Measurements from ENCODE around the gene LRCH4.
A peak's percentile ranks its signal among the peaks of the same experiment; 100 is the strongest.
"Not testable (repeated sequence)": the region's sequence is repeated elsewhere in the genome, so short reads cannot be mapped to it uniquely, and the experiment has no call there.

LRCH4 gene

DNA sequence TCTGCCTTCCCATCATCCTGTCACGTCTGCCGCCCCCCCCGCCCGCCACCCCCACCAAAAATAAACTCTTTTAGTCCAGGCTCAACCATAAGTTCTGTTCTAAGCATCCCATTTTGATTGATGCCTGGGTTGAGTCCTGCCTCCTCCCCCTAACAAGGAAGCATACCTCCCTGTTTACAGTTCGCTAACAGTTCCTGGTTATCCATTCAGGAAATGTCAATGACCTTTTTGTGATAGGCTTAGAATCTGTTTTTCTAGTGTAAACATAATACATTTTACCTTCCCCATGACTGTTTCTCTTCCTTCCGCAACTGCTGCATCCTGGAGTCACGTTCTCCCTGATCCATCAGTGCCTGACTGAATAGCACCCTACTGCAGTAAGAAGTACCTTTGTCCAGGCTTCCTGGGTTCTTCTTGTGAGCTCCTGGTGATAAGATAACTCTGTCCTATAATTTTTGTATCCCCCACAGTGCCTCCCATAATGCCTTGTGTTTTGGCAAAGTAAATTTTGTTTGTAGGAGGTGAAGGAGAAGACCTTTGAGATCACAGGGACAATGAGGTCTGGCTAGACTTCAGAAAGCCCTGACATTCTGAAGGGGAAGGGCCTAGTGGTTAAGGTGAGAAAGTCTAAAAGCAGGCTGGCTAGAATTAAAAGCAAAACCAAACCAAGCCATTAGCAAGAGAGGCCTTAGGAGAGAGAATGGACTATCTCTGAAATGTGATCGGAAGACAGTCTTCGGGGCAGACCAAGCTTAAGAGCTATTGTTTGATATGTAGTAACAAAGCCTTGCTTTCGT is 39.6 kb downstream of the LRCH4 start:
- DNase-seq (ENCODE audit: low read depth in 1 of 2, low spot score in 1 of 2), result no peak

DNA sequence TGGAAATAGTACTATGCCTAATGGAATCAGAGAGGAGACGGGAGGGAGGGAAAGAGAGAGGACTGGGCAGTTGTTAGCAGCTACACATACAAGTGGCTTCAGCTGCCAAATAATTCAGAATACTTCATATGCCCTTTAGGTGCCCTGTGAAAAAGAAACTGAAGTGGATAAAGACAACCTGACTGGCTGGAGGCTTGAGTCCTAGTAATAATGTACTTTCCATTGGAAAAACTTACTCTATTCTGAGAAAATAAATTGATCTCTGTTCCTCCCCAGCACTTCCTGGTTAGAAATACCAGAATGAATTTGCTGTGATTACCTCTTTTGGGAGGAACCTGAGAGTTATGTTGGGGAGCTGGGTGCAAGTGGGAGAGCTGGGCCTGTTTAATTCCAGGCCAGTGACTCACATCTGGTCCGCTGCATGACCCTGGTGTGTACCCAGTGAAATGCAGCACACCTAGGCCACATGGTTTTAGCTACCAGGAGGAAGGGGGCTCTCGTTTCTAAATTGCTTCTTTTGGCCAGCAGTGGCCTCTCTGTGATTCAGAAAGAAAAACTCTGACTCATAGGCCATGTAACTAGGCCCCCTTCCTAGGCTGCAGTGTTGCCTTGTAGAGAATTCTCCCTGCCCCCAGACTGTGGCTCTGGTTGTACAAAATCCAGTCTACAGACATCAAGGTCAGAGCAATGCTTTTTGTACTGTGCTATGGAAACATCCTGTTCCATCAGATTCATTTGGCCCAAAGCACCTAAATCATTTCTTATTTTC is 40.4 kb downstream of the LRCH4 start:
- no peak for DNase-seq (ENCODE audit: low read depth in 1 of 2, low spot score in 1 of 2)

DNA sequence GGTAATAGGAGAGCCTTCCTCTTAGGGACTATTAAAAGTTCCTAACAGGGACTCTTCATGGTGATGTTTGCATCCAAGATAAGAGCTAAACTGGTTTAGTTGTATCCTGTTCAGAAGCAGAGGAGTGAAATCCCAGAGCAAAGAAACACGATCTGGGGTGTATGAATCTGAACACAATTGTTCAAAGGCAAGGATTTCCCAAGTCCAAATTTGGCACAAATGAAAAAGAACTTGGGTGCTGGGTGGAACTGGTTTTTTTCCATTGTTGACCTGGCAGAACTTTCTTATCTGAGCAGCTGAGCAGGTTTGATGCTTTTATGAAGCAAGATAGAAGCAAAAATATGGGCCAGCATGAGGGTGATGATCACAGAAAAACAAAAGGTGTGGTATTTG is 41.0 kb downstream of the LRCH4 start:
- no peak for DNase-seq (ENCODE audit: low read depth in 1 of 2, low spot score in 1 of 2)

DNA sequence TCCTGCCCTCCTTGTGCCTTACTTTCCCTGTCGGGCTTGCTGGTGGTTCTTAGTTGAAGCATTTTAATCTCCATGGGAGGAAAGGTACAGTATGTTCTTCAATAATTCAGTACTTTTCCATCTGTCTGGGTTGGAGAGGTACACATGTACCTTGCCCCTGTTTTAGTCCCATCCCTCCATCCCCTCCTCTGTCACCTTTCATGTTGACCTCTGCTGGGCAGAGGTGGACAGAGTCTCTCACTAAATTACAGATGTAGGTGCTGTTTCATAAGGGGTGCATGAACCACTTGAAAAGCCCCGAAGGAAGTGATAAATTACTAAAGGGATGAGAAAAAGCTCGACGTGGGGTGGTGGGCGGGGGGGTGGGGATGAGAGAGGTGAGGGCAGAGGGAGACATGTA is 41.5 kb downstream of the LRCH4 start:
- DNase-seq (ENCODE audit: low read depth in 1 of 2, low spot score in 1 of 2), result no peak

DNA sequence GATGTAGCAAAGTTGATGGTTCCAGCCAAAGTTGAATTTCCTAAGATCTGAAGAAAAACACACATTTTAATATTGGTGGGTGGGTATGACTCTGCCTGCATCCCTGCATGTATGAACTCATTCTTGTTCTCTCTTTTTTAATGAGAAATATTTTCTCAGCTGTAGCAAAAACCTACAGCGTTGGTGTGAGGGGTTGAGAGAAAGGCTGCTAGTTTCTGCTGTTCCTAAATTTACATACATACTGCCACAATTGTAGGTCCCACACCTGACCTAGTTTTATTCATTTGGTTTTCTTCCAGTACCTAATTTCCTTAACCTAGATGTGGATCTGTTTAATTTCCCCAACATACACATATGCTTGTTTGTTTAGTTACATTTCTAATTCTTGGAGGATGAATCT is 42.3 kb downstream of the LRCH4 start:
- no peak for DNase-seq (ENCODE audit: low read depth in 1 of 2, low spot score in 1 of 2)

DNA sequence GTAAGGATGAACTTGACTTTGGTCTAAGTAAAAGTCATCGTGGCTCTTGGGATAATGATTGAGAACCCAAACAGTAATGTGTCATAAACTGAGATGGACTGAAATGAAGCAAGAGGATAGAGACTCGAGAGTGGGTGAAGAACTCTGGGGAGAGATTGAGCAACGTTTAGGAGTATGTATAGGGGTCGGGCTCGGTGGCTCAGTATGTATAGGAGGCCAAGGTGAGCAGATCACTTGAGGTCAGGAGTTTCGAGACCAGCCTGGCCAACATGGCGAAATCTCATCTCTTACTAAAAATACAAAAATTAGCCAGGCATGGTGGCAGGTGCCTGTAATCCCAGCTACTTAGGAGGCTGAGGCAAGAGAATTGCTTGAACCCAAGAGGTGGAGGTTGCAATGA is 44.6 kb downstream of the LRCH4 start:
- DNase-seq (ENCODE audit: low read depth in 1 of 2, low spot score in 1 of 2), result not testable (repeated sequence)

DNA sequence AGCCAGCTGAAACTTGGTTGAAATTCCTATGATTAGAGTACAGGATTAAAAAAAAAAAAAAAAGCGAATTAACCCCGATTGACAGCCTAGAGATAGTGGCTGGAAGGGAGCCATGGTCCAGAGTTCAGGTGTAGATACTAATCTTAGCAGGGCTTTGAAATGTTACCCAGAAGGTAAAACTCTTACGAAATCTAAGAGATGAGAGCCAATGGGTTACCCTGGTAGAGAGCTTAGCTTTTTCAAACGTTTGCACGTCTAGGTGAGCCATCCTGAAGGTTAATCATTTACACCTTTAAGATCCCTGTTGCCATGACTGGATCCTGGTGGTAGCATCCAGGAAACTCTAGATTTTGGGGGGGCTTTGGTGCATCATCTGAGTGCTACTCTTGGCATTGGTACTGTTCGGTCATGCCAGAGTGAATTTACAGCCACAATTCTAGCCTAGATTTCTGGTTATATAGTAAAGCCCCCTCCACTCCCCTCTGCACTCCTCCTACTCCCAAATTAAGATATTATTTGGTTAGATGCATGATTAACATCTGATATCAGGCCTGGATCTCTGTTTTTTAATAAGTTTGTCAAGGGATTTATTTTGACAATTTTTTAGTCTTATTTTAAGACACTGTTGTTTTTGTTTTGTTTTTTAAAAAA is 45.7 kb downstream of the LRCH4 start:
- no peak for DNase-seq (ENCODE audit: low read depth in 1 of 2, low spot score in 1 of 2)

DNA sequence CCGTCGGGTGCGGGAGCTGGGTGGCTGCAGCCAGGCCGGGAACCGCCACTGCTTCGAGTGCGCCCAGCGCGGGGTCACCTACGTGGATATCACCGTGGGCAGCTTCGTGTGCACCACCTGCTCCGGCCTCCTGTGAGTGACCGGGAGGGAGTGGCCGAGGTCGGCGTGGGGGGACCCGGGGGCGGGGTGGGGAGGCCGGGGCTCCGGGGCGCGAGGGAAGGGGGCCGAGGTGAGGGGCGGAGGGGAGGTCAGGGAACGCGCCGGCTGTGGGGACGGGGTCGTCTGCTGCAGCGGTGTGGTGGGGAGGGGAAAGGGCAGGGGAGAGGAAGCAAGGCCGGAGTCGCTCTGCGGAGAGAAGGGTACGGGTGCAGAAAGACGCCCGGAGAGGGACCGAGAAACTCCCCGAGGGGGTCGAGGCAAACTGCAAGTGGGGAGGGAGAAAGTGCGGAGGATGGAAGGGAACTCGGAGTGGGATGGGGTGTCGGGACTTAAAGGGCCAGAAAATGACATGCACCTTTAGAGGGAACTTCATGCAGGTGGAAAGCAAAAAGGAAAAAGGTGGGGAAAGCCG is 46.4 kb downstream of the LRCH4 start:
- no peak for DNase-seq (ENCODE audit: low read depth in 1 of 2, low spot score in 1 of 2)

DNA sequence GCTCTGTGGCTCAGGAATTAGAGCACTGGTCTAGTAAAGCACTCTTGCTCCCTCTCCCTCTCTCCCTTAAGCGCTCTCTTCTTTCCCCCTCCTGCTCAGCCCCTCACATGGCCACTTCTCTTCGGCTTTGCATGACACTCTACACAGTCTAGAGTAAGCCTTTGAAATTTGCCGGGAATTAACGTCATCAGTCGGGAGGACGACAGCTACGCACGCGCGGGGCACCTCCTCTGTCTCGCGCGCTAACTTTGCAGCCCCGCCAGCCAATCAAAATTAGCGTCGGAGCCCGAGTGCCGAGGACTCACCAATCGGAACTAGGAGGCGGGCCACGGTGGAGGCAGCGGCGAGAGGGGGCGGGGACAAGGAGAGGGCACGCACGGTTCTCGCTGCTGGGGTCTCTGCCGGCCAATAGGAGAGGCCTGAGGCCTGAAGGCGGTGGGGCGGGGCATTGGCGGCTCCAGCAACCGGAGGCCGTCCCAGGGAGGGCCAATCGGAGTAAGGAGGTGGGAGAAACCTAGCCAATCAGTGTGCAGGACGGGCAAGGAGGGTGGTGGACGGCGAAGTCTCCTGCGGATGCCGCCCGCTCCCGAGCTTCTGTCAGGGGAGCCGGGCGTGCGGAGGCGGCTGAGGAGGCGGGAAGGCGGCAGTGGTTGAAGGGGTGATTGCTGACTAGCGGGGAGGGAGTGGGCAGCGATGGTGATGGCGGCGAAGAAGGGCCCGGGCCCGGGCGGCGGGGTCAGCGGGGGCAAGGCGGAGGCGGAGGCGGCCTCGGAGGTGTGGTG is 47.1 kb downstream of the LRCH4 start, which contains the start of gene AGFG2:
Gene AGFG2 (plus strand): TSS at position 550 of the 782 bp plus-strand sequence. CDS start 144 bp downstream, at position 694.
- DNase-seq (ENCODE audit: low read depth in 1 of 2, low spot score in 1 of 2), result peak; percentile 100

DNA sequence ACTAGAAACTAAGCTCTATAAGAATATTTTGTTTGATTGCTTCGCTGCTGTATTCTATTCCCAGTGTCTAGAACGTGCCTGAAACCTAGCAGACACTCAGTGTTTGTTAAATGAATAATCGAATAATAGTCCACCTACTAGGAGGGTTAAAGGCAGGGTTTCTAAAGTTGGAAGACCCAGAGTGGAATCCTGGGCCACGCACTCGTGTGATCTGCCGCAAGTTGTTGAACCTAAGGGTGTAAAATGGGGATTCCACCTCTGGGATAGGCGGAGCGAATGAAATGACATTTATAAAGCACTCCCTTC is 47.6 kb downstream of the LRCH4 start:
- no peak for DNase-seq (ENCODE audit: low read depth in 1 of 2, low spot score in 1 of 2)

DNA sequence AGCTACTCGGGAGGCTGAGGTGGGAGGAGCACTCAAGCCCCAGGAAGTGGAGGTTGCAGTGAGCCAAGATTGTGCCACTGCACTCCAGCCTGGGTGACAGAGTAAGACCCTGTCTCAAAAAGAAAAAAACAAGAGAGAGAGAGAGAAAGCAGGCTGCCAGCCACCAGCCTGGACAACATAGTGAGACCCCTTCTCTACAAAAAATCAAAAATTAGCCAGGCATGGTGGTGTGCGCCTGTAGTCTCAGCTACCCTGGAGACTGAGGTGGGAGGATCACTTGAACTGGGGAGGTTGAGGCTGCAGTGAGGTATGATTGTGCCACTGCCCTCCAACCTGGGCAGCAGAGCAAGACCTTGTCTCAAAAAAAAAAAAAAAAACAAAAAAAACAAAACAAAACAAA is 49.2 kb downstream of the LRCH4 start:
- not testable (repeated sequence) for DNase-seq (ENCODE audit: low read depth in 1 of 2, low spot score in 1 of 2)

DNA sequence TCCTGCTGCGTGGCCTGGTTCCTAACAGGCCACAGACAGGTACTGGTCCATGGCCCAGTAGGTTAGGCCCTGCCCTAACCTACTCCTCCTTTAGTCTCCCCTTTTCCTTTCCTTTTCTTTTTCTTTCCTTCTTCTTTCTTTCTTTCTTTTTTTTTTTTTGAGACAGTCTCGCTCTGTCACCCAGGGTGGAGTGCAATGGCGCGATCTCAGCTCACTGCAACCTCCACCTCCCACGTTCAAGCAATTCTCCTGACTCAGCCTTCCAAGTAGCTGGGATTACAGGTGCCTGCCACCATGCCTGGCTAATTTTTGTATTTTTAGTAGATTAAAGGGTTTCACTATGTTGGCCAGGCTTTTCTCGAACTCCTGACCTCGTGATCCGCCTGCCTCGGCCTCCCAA is 49.9 kb downstream of the LRCH4 start:
- DNase-seq (ENCODE audit: low read depth in 1 of 2, low spot score in 1 of 2), result not testable (repeated sequence)

DNA sequence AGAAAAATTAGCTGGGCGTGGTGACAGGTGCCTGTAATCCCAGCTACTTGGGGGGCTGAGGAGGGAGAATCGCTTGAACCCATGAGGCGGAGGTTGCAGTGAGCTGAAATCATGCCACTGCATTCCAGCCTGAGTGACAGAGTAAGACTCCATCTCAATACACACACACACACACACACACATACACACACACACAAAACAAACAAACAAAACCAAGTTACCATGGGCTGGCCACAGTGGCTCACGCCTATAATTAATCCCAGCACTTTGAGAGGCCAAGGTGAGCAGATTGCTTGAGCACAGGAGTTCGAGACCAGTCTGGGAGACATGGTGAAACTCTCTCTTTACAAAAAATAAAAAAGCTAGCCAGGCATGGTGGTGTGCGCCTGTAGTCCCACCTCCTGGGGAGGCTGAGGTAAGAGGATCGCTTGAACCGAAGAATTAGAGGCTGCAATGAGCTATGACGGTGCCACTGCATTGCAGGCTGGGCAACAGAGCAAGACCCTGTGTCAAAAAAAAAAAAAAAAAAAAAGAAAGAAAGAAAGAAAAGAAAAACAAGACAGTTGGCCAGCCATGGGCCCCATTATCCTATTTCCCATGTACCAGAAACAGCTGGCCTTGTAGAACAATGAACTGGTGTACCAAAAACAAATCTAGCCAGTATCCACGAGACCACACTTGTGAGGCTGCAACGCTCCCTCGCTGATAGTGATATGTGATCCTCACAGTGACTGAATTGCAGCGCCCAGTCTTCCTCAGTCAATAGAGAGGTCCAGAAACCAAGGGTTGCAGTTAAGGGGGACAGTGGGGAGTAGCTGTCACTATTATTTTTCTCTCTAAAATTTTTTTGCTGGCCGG is 53.5 kb downstream of the LRCH4 start:
- DNase-seq (ENCODE audit: low read depth in 1 of 2, low spot score in 1 of 2), result no peak

DNA sequence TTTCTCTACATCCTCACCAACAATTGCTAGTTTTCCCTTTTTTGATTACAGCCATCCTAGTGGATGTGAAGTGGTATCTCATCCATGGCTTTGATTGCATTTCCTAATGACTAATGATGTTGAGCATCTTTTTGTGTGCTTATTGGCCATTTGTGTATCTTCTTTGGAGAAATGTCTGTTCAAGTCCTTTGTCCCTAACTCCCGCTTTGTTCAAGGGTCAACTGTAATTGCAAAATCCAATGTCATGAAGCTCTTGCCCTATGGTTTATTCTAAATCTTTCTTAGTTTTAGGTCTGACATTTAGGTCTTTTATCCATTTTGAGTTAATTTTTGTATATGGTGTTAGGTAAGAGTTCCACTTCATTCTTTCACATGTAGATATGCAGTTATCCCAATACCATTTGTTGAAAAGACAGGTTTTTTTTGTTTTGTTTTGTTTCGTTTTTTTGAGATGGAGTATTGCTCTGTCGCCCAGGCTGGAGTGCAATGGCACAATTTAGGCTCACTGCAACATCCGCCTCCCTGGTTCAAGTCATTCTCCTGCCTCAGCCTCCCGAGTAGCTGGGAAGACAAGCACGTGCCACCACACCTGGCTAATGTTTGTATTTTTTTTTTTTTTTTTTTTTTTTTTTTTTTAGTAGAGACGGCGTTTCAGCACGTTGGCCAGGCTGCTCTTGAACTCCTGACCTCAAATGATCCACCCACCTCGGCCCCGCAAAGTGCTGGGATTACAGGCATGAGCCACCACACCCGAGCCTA is 57.6 kb downstream of the LRCH4 start:
- not testable (repeated sequence) for DNase-seq (ENCODE audit: low read depth in 1 of 2, low spot score in 1 of 2)

All from stimulated activated CD4-positive, alpha-beta T cell treated with anti-CD3 and anti-CD28 coated beads, Interleukin-15, amount 100 ng/mL, for 1 hour (primary cell).